SW 1271 (cell line): ENCODE results near the gene CCL16.
"Not testable (repeated sequence)": the region's sequence is repeated elsewhere in the genome, so short reads cannot be mapped to it uniquely, and the experiment has no call there.

Source experiments
- DNase-seq, 2 experiments: peaks; one replicate each; lab custom pipeline; 2025; lab: John Stamatoyannopoulos, UW

CCL16 gene

DNA sequence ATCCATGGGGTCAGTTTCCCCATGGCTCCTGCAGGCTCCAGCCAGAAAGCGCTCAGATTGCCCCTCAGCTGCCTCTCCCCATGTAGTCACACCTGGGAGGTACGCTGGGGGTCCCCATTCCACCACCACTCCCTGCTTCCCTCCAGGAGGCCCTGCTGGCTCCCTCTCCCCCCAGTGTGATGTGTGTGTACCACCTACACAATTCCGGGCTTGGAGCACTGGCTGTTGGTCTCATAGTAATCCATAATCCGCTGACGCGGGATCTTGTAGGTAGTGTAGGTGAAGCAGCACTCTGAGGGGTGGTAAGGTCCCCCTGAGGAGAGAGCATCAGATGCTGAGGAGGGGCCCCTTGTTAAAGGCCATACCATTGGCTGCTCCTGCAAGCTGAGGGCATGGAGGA is 2.8 kb upstream of the CCL16 start:
- no peak for DNase-seq

DNA sequence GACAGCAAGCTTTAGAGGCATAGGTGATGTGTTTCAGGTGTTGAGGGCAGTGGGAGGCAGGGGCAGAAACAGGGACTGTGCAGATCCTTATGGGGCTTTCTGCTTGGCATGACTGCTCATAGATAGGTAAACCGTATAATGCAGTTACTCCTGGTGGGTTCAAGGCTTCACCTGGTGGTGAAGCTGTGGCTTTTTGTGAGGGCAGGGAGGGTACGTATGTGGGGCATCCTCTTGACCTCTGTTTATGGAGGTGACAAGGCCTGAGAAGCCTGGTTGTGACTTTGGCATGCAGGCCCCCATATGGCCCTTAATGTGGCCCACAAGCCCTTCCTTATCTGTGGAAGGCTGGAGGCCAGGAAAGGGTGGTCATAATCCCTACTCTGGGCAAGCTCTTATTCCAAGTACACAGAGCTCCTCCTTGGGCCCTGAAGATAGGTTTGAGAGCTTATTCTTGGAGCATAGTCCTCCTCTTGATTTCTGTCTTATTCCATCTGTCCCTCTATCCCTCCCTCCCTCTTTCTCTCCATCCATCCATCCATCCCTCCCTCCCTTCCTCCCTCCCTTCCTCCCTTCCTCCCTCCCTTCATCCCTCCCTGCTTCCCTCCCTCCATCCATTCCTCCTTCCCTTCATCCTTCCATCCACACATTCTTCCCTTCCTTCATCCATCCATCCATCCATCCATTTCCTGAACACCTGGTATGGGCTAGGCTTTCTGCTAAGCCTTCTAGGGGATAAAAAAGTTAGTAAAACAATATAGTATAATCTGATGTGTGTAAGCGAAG is 1.3 kb upstream of the CCL16 start:
- DNase-seq: no peak

DNA sequence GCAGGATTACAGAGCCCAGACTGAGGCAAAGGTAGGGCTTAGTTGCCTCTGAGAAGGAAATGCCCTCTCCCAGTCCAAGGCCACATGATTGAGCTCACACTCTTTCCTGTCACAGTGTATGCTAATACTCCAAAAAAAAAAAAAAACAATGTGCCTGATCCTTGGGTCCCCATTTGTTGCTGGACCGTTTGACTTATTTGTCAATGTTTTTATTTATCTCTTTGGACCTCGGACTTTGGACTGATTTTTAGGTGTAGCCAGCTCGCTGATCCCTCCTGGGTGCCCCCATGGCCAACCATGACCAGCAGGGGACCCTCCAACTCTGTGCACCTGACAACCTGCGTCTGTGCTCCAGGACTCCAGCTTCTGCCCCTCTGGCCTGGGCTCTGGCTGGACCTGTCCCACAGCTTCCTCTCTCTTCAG is 622 bp upstream of the CCL16 start:
- no peak for DNase-seq

- no peak for DNase-seq
Observed at GRCh38 chr17:35978346-35978745, 3.0 kb downstream of the CCL16 start.

GRCh38 chr17:35977509-35977908 is 3.8 kb downstream of the CCL16 start:
- DNase-seq: no peak

- no peak for DNase-seq
Observed at GRCh38 chr17:35973333-35974260, 7.7 kb downstream of the CCL16 start.

DNA sequence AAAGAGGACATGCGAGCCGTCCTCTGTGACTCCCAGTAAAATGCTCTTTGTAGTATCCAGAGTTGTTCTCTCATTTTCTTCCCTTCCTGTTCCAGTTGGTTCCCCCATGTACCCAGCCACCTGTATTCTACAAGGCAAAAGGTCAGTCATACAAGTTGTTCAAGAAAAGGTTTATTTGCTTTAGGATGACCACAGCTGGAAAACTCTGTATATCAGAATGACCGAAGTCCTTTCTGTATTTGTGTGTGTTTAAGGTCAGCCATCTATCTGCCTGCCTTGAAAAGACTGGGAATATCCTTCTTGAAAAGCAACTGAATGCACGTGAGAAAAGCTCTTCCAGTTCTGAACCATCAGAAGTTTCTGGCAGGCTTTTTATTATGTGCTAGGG is 8.4 kb downstream of the CCL16 start:
- no peak for DNase-seq

DNA sequence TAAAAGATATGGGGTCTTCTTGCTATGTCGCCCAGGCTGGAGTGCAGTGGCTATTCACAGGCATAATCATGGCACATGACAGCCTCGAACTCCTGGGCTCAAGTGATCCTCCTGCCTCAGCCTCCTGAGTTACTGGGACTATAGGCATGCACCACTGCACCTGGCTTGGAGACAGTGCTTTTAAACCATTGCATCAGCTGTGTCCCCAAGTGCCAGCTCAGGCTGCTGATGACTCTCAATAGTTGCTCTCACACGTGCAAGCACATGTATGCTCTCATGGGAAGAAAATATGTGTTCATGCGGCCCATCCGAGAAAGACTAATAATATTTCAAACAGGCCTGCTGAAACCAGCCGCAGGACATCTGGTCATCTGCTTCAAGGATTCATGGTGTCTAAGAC is 8.8 kb downstream of the CCL16 start:
- DNase-seq: no peak

- DNase-seq: no peak
Observed at GRCh38 chr17:35972066-35972465, 9.2 kb downstream of the CCL16 start.

DNA sequence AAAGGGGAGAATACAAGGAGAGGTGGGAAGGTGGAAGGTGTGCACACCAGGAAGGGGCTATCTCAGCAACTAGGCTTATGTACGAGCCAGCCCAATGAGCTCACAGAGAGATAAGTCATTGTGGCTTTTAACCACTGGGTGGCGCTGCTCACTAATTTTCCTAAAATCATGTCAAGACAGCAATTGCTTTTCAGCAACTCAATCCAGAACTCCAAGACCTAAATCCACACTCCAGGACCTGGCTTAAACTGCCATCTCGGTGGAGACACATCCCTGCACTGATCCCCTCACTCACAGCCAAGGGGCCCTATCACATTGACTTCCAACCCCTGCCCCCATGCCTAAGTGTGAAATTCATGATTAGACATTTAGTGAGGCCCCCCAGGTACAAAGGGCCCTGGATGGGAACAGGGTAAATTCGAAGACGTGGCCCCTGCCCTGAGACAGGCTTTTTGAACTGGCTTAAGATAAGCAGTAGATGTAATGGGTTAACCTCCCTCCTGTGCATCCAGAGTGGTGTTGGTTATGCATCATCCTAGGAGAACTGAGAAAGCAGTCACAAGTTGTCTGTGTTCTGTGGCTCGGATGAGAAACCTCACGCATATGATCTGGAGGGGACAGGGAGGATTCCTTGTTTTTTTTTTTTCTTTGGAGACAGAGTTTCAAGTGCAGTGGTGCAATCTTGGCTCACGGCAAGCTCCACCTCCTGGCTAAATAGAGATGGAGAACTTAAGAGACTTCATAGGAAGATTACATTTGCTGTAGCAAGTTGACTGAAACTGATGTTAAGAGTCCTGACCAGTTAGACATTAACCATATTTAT is 11.5 kb downstream of the CCL16 start:
- DNase-seq: peak in 1 of 2 experiments; percentile 60

DNA sequence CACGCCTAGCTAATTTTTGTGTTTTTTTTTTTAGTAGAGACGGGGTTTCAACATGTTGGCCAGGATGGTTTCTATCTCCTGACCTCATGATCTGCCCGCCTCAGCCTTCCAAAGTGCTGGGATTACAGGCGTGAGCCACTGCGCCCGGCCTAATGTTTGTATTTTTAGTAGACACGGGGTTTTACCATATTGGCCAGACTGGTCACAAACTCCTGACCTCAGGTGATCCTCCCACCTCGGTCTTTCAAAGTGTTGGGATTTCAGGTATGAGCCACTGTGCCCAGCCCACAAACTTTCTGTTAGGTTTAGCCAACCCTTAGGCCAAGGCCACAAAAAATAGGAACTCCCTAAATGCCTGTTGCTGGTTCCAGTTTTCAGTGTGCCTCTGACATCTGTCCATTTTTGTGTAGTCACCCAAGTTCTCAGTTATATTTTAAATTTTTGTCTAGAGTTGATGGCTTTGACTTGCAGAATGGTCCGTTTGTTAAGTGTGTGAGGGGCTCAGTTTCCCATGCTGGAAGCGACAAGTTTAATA is 12.7 kb downstream of the CCL16 start:
- DNase-seq: no peak

DNA sequence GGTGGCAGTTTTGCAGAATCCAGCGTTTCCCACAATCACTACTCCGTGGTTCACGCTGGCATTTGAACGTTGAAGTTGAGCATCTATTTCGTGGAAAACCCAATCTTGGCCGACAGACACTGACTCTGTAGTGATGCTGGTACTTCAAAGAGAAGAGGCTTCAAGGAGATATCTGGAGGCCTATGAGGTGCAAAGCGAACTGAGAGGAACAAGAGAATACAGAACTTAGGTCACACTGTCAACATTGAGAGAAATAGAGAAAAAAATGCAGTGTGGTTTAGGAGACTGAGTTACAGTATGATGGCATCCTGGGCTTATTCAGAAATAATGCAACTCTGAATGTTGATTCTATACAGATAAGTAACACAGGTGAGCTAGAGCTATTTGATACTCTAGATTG is 16.0 kb downstream of the CCL16 start:
- DNase-seq: no peak

- no peak for DNase-seq
Observed at GRCh38 chr17:35963663-35964062, 17.6 kb downstream of the CCL16 start.

- no peak for DNase-seq
Observed at GRCh38 chr17:35953720-35954119, 27.6 kb downstream of the CCL16 start.

DNA sequence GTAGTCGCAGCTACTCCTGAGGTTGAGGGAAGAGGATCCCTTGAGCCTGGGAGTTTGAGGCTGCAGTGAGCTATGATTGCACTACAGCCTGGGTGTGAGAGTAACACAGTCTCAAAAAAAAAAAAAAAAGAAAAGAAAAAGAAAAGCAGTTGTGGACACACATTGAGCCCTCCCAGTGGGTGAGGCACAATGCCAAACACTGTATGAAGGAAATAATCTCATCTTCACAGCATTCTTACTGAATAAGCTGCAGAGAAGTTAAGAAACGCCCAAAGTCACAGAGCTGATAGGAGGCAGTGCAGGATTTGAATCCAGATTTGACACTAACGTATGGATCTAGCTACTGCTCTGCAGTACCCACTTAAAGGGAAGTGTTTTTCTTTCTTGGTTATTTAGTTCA is 31.9 kb downstream of the CCL16 start:
- DNase-seq: no peak

DNA sequence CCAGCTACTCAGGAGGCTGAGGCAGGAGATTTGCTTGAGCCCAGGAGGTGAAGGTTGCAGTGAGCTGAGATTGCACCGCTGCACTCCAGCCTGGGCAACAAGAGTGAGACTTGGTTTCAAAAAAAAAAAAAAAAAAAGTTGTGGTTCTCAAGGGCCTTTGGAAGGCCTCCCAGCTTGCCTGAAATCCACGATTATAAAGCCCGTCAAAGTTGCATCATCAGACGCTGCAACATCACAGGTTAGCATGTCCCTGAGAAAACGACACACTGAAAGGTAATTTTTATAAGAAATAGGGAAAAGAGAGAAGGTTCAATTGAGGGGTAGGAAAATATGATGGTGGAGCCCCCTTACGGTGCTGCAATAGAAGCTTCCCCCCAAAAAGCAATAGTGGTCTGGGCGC is 33.2 kb downstream of the CCL16 start:
- DNase-seq: no peak

DNA sequence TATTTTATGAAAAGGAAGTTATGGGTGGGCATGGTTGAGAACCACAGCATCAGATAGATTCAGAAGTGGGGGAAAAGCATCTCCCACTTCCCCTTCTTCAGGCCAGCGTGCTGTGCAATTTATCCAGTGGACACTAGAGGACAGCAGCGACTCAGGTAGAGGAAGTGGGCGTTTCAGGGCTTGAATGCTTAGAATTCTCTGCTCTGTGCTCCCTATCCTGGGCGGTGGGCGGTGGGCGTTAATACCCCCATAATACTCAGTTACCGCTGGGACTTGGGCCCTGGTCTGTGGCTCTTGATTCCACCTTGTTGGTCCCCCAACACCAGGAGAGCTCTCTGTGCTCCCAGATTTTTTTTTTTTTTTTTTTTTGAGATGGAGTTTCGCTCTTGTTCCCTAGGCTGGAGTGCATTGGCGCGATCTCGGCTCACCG is 34.1 kb downstream of the CCL16 start:
- peak in 1 of 2 experiments; percentile 47 for DNase-seq

GRCh38 chr17:35944151-35944550 is 37.1 kb downstream of the CCL16 start:
- no peak for DNase-seq

DNA sequence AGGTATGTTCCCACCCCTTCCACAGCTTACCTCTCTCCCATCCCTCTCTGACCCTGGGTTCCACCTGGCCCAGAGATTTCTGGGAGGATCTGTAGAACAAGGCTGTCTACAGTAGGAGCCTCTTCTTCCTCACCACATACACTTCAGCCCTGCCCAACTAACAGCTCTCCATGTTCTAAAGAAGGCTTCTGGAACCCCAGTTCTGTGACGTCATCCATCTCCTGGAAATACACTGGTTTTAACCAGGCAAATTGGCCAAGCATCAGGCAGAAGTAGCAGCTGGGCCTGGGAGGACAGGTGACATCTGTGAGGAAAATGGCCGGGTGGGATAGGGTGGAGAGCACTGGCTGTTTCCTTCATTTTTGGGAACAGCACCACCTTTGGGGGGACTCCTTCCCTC is 37.8 kb downstream of the CCL16 start, which contains the start of gene LYZL6:
Gene LYZL6, minus strand, starts transcription at position 177 of the 400 bp plus-strand sequence. CDS start 4,357 bp downstream, outside the sequence.
- no peak for DNase-seq

- no peak for DNase-seq
Observed at GRCh38 chr17:35942588-35943186, 38.6 kb downstream of the CCL16 start.

- DNase-seq: not testable (repeated sequence)
Observed at GRCh38 chr17:35938492-35938891, 42.8 kb downstream of the CCL16 start.
